ENCODE measurements around the gene COG2. TPM values are rescaled to one million over a fixed set of nuclear protein-coding genes. Genes with fewer than 3 reads are reported as not detected.

COG2 gene, protein sequence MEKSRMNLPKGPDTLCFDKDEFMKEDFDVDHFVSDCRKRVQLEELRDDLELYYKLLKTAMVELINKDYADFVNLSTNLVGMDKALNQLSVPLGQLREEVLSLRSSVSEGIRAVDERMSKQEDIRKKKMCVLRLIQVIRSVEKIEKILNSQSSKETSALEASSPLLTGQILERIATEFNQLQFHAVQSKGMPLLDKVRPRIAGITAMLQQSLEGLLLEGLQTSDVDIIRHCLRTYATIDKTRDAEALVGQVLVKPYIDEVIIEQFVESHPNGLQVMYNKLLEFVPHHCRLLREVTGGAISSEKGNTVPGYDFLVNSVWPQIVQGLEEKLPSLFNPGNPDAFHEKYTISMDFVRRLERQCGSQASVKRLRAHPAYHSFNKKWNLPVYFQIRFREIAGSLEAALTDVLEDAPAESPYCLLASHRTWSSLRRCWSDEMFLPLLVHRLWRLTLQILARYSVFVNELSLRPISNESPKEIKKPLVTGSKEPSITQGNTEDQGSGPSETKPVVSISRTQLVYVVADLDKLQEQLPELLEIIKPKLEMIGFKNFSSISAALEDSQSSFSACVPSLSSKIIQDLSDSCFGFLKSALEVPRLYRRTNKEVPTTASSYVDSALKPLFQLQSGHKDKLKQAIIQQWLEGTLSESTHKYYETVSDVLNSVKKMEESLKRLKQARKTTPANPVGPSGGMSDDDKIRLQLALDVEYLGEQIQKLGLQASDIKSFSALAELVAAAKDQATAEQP
- total RNA-seq (2022; extraction: Qiagen RNA extraction), result 18.4 to 23.5 TPM (median 19.0 TPM) in 5 replicates

DNA sequence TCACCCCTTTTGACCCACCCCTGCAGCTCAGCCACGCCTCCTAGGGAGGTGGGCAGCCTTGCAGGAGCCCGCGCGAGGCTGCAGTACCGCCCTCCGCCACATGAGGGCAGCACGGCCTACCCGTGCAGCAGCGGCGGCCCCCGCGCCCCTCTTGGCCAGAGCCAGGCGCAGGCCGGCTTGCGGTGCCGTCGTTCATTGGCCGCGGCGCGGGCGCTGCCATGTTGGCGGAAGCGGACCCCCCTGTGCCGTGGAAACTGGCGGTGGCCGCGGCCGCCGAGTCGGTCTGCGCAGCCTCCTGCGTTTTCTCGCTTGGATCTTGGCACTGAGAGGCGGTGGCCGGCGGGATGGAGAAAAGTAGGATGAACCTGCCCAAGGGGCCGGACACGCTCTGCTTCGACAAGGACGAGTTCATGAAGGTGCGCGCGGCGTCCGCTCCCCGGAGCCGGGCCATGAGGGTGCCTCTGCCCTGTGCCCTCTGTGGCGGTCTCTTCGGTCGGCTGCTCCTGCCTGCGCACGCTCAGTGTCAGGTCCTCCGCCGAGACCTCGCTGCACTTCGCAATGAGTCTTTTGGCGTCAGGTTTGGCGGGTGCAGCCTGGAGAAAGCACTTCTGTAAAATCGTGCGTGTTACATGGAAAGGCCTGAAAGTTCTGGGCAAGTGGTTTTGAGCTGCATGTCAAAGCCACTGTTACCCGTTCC is at the start of gene COG2:
Gene COG2 (plus strand): TSS at position 219 of the 697 bp plus-strand sequence. CDS start 126 bp downstream, at position 345.

DNA sequence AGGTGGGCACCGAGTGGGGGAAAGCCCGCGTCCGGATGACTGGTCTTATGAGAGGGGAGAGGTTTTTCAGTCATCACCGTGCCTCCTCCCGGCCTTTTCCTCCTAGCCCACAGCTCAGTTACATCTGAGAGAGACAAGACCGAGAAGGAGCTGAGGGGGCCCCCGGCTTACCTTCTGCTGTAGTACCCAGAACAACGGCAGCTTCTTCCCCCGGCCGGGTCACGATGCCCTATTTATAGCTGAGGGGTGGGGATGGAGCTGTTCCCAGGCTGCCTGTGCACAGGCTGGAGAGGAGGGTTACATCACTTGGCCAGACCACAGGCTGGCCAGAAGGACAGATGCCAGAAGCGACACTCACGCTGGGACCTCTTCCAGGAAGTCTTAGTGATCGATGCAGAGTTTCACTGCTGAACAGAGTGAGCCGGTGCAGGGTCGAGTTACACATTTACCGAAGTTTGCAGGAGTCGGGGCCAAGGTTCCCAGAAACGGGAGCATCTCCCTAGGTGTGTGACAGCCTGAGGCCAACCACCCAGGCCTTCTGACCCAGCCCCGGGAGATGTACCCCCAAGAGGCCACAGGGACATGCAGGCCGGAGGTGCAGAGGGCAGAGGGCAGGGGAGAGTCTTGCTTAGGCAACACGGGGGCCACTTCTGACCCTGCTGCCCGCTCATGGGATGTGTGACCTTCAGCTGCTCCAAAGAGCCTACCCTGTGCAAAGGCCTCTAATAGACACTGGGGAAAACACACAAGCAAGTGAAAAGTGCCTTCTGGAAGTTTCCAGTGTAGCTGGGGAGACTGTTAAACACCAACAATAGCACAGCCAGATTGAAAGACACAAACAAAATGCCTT is 71.9 kb downstream of the COG2 start, which contains the start of gene AGT:
Gene AGT (minus strand): TSS at position 208 of the 850 bp plus-strand sequence. CDS start 3,299 bp downstream, outside the sequence.

Other genes starting within 250 kb of the COG2 start
- 0.23 to 0.52 TPM (median 0.34 TPM) in 5 replicates for gene PGBD5, start 216.1 kb upstream of the COG2 start, total RNA-seq (2022; extraction: Qiagen RNA extraction)
- gene AGT, start 71.6 kb downstream of the COG2 start, total RNA-seq (2022; extraction: Qiagen RNA extraction), result 0.04 to 0.15 TPM (median 0.10 TPM) in 5 replicates
- gene CAPN9, start 104.9 kb downstream of the COG2 start, total RNA-seq (2022; extraction: Qiagen RNA extraction), result not detected in 5 replicates
- gene C1orf198, start 226.0 kb downstream of the COG2 start, total RNA-seq (2022; extraction: Qiagen RNA extraction), result 17.6 to 20.3 TPM (median 18.4 TPM) in 5 replicates

Data from A549 treated with AZD2906 at 1 μM for 4 hours (cell line).